SU-DHL-6 (cell line): ENCODE measurements around the gene PPARA.

Source experiments
- EZH2phosphoT487 ChIP-seq: fragments of 200-600 bp; sonication (generic), shearing (Covaris generic); conservative IDR thresholded peaks from 2 replicates; pipeline ENCODE4 v1.6.1; 2018; ENCODE audit warnings: mild to moderate bottlenecking, antibody characterized with exemption, low read length, moderate library complexity, mixed read lengths
- TF ChIP-seq, protein P1 (sequence below): fragments of 200-600 bp; sonication (generic); IDR thresholded peaks from one replicate; pipeline ENCODE4 v1.5.1; 2017; ENCODE audit warnings: antibody characterized with exemption, mild to moderate bottlenecking, low read length, moderate library complexity; ENCODE audit not compliant: insufficient read depth, poor library complexity, severe bottlenecking

GRCh38 chr22:46238541-46238940 is 88.2 kb downstream of the PPARA start:
- TF ChIP-seq, protein P1, sequence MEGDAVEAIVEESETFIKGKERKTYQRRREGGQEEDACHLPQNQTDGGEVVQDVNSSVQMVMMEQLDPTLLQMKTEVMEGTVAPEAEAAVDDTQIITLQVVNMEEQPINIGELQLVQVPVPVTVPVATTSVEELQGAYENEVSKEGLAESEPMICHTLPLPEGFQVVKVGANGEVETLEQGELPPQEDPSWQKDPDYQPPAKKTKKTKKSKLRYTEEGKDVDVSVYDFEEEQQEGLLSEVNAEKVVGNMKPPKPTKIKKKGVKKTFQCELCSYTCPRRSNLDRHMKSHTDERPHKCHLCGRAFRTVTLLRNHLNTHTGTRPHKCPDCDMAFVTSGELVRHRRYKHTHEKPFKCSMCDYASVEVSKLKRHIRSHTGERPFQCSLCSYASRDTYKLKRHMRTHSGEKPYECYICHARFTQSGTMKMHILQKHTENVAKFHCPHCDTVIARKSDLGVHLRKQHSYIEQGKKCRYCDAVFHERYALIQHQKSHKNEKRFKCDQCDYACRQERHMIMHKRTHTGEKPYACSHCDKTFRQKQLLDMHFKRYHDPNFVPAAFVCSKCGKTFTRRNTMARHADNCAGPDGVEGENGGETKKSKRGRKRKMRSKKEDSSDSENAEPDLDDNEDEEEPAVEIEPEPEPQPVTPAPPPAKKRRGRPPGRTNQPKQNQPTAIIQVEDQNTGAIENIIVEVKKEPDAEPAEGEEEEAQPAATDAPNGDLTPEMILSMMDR, result no peak
- no peak for TF ChIP-seq EZH2phosphoT487
